ENCODE measurements around the gene SIRT5. TPM values are rescaled to one million over a fixed set of nuclear protein-coding genes. Genes with fewer than 3 reads are reported as not detected.

SIRT5 gene
- total RNA-seq, 2 experiments from 2014 or later: 15.9 to 16.3 TPM

Other genes starting within 250 kb of the SIRT5 start
- gene TBC1D7, start 246.1 kb upstream of the SIRT5 start, total RNA-seq: 10 to 100 TPM; 19.0 to 23.5 TPM
- 1 to 10 TPM; 5.2 to 5.9 TPM for gene GFOD1, start 87.0 kb upstream of the SIRT5 start, total RNA-seq
- 10 to 100 TPM; 54.0 to 55.5 TPM for gene NOL7, start 40.7 kb downstream of the SIRT5 start, total RNA-seq
- gene RANBP9, start 137.2 kb downstream of the SIRT5 start, total RNA-seq: 10 to 100 TPM; 55.3 to 56.3 TPM
- 10 to 100 TPM; 16.4 to 18.4 TPM for gene MCUR1, start 240.0 kb downstream of the SIRT5 start, total RNA-seq

Data from activated naive CD8-positive, alpha-beta T cell treated with anti-CD3 and anti-CD28 coated beads, Interleukin-2, amount 10 ng/mL, durations not matched to agents 7 days and 5 days (primary cell).